Right ventricle myocardium superior (tissue), 1 donor: Measurements from ENCODE around the gene EPHB3. TPM values are rescaled to one million over a fixed set of nuclear protein-coding genes. Genes with fewer than 3 reads are reported as not detected.

ENCODE experiments used
- ATAC-seq: fragments of 200-7000 bp; cut with Tn5 transposase; one replicate; pipeline ENCODE4 v1.9.1; 2020; ENCODE audit warnings: mild to moderate bottlenecking; ENCODE audit not compliant: poor library complexity
- DNase-seq: peaks from one replicate; pipeline ENCODE4 v3.0.0-alpha.2; 2020
- intact Hi-C: fragments of 100-400 bp; cut with DNase I; formaldehyde crosslinking; loops from one replicate; pipeline ENCODE4 v1.11.2; 2022
- total RNA-seq: library from RNA; stranded (reverse); fragmentation: NEBNext Ultra II Directional; extraction: Animal tissue kit (Norgen Biotek cat#: 25700); gene quantifications from one replicate; pipeline ENCODE4 v1.2.1, GENCODE V29; 2021
- donor health status: DM: no; HTN: yes; CAD: no; lungs with severe emphysema.

Gene EPHB3
- total RNA-seq, 1 donor from 2014 or later, result 2.2 TPM

DNA sequence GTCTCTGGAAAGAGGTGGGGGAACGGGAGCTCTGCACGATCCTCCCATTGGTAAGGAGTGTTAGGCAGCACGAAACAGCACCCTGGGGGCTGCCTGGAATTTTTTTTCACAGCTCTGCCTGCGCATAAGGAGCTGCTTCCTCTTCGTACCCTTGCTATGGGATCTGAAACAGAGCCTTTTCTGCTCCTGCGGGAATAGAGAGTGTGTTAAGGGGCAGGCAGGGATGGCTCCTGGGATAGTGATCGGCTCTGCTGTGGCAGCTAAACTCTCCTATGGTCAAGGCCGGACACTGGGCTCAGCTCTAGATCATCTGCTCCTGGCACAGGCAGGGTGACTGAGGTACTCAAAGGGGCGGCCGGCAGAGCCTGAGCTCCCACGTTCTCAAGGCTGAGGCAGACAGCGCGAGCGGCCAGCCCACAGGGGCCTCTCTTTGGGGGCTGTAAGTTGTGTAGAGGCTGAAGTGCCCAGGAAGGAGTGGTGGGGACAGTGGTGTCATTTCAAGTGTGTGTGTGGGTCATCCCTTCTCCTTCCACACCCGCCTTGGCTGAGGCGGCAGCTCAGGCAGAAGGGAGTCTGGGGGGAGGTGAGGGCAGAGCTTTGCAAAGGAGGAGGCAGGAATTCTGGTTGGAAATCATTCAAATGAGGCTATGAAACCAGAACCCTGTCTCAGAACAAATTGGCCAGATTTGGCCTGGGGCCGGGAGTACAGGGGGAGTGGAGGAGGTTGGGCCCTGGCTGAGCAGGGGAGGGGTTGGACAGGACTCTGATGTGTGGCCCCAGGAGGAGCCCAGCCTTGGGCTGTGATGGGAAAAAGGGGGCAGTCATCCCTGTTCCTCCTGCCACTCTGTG, 31.0 kb downstream of the EPHB3 start:
- ATAC-seq (peak; percentile 11), DNase-seq (no peak)

DNA sequence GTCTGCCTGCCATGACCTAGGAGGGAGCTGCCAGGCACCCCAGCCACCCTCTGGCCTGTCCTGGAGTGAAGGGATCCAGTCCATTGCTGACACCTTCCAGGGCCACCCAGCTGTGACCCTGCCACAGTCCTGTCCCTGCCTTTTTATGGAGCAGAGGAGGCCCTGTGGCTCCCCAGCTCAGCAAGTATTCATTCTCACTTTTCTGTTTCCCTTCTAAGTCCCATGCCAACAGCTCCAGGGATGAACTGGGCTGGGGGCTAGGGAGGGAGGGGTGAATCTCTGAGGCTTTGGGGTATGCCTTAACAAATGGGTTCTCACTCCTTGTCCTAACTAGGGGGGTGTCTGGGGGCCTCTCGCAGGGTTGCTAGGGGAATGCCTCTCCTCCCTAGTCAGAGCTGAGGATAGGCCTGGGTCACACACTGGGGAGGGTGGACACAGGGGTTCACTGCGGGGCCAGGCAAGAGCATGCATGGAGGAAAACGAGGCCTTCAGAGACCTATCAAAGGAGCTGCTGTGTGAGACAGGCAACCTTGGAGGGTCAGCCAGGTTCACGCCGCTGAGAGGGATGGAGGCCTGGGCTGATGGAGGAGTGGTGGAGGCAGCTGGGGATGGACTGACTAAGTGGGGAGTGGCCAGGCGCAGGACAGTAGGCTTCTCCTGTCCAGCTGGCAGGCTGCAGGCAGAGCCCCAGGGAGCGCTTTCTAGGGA, 31.8 kb downstream of the EPHB3 start:
- no peak for DNase-seq
- ATAC-seq, result no peak
- intact Hi-C loops, result no loop called here

More for the DNA sequence above, 31.0 kb downstream of the EPHB3 start:
- intact Hi-C loops, result no loop called here

DNA sequence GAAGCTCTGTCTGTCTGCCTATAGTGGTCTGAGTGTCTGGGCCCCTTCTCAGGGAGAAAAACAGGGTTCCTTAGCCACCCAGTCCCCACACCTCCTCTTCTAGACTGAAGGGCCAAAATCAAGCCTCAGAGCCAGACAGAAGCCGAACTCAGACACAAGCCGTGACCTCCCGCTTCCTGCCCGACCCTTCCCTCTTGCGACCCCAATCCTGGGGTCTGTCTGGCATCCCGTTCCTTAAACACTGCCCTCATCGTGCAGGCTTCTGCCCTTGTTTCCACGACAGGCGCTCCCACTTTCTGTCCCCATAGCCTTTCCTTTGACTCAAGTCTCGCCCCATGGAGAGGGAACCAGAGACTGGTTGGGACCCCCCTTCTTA, 32.3 kb downstream of the EPHB3 start:
- no peak for ATAC-seq
- intact Hi-C loops, result no loop called here
- no peak for DNase-seq

DNA sequence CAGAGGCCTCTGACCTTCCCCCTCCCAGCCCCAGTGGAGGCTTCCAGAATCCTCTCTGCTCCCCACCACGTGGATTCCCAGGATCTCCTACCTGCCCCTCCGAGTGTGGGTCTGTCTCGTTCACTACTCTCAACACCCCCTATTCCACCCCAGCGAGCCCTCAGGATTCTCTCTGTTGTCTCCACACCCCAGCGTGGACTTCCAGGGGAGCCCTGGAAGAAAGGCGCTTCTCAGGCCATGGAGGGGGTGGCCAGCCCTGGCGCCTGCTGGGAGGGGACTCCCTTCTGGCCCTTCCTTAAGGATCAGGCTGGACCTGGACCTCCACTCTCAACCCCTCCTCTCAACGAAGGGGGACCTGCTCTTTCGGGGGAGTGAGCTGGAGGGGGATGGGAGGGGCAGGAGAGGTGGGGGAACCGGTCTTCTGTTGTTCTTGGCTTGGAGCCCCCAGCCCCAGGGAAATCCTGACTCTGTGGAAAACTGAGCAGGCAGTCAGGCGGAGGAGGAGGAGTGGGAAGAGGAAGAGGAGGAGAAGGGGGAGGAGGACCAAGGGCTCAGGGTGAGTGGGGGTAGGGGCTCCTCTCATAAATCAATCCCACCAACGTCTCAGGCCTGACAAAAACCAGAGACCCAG, 32.9 kb downstream of the EPHB3 start:
- ATAC-seq, result no peak
- intact Hi-C loops, result no loop called here
- DNase-seq, result no peak

DNA sequence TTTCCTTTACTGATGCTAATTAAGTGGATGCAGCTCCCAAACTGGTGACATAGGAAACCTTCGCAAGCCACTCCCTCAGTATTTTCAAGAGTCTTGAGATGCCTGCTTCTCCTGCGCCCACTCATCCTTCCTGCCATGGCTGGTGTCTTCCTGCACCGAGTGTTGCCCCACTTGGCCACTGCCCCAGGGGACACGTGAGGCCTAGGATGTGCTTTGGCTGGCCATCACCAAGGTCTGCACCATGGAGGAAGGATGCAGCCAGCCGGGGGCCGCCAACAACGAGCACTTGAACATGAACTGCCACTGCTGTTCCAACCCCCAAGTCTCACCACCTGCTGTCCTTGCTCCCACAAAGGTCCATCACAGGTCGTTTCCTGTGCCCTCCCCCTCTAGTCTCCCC, 34.1 kb downstream of the EPHB3 start:
- DNase-seq, result no peak
- intact Hi-C loops, result no loop called here
- no peak for ATAC-seq

DNA sequence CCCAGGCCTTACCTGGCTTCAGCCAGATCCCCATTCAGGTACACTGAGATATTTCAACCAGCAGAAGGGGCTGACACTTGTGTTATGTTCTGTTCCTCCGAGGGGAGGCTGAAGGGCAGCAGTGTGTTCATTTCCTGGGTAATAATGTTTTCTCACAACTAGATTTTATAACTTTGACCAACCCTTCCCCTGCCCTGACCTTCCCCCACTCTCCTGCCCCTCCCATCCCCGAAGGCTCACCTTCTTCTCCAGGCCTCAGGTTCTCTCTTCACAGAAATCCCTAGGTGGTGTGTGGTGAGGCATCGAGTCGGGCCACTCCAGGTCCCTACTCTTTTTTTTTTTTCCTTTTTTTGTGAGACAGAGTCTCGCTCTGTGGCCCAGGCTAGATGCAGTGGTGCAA, 34.6 kb downstream of the EPHB3 start:
- intact Hi-C loops, result no loop called here
- DNase-seq (no peak), ATAC-seq (no peak)

DNA sequence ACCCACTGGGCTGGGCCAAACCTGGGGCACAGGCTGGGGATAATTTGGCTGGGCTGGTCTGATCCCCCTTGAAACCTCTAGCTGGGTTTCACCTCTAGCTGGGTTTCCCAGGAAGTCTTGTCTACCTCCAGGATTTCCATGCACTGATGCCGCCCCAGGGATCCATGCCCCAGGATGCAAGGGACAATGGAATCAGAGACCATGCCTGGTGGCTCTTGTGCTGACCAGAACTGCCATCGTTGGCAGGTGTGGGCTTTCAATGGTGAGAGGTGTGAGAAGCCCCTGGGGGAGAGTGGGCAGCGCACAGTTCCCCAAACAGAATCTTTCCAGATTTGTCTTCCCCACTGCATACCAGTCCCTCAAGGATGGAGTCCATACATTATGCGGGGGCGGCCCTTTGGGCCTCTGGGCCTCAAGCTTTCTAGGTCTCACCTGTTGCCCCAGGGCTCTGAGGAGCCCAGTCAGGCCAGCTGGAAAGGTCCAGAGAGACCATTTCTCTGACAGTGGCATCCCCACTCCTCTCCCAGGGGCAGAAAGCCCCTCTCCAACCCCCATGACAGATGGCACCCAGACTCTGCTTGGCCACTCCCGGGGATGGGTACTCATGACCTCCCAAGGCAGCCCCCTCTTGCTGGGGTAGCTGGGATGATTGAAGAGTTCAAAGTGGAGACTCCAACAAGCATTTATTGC, 35.4 kb downstream of the EPHB3 start:
- DNase-seq, result no peak
- intact Hi-C loops, result no loop called here

DNA sequence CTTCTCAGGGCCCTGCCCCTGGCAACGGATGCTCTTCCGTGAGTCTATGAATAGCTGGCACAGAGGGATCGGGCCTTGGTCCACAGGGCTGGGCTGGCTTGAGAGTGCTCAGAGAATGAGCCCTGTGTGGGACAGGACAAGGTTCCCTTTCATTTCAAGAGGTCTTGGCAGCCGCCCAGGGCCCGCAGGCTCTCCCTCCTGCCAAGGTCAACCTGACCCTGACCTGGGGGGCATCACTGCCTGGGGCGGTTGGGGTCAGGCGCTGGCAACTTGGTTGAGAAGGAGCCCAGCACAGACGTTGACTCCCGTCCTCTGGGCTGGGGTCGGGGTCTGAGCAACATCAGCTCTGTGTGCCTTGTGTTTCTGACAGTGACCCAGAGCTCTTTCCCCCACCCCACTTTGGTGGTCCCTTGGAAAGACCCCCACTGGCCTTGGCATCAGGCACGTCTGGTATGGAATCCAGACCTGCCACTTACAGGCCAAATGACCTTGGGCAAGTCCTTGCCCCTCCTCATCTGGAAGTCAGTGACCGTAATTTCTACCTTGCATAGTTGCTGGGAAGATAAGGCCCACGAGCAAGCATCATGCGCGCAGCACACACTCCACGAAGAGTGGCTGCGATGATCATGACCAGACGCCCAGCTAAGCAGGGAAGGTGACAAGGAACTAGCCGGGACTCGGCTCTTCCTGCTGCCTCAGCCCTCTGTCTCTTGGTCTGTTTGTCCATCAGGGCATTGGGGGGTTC, 36.4 kb downstream of the EPHB3 start:
- peak; percentile 59 for ATAC-seq
- peak; percentile 59 for DNase-seq

More for the DNA sequence above, 35.4 kb downstream of the EPHB3 start:
- no peak for ATAC-seq

DNA sequence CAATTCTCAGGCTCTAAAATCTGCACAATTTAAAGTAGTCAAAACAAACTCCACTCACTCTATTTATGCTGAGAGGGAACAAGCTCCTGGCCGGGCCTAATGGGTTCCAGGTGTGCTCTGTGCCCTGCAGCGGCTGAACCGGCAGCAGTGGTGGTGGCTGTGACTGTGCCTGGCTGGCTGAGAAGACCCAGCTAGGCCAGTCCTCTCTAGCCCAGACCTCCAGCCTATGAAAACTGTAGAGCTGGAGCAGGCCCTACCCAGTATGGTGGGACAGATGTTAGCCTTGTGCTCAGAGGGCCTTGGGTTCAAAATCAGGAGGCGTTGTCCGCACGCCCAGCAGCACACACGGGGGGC, 37.0 kb downstream of the EPHB3 start:
- intact Hi-C loops, result no loop called here
- DNase-seq, result no peak

More for the DNA sequence above, 36.4 kb downstream of the EPHB3 start:
- intact Hi-C loops, result no loop called here

DNA sequence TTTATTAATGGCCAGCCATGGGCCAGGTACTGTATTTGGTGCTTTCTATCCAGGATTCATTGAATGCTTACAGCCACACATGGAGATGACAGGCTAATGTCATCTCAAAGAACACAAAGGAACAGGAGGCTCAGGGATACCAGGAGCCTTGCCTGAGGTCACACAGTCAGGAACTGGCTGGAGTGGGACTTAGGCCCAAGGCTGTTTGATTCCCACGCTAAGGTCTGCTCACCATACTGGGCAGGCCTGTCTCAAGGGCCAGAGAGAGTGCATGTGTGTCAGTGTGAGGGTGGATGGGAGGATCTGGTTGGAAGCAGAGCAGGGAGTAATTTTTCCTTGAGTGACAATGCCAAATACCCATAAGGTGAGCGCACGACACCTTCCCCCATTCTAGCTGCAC, 37.6 kb downstream of the EPHB3 start:
- ATAC-seq (no peak), DNase-seq (no peak)
- intact Hi-C loops, result no loop called here

More for the DNA sequence above, 37.0 kb downstream of the EPHB3 start:
- no peak for ATAC-seq

DNA sequence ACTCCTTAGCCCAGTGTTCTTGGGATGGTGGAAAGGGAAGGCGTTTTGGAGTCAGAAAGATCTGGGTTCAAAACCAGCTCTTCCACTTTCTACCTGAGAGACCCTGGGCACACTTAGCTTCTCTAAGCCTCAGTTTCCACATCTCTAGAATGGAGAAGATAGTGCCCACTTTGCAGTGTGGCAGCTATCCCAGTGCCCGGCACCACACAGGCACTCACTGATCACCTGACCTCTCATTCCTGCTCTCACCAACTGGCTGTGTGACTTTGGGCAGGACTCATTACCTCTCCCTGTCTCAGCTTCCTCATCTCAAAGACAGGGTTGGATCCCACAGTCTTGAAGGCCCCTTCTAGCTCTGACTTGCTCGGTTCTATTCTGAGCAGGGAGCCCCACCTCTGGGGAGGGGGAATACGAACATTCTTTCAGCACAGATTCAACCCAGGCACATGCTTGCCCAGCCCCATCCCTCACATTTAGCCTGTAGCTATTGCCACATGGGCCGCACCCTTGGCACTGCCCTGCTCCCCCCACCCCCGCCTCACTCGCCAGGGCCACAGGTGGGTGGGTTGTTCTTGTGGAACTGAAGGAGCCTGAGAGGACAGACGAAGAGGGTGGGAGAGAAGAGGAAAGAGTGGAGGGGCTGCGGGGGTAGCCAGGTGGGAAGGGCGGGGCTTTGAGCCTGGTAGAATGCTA, 39.2 kb downstream of the EPHB3 start:
- no peak for ATAC-seq
- intact Hi-C loops, result no loop called here
- DNase-seq, result no peak

DNA sequence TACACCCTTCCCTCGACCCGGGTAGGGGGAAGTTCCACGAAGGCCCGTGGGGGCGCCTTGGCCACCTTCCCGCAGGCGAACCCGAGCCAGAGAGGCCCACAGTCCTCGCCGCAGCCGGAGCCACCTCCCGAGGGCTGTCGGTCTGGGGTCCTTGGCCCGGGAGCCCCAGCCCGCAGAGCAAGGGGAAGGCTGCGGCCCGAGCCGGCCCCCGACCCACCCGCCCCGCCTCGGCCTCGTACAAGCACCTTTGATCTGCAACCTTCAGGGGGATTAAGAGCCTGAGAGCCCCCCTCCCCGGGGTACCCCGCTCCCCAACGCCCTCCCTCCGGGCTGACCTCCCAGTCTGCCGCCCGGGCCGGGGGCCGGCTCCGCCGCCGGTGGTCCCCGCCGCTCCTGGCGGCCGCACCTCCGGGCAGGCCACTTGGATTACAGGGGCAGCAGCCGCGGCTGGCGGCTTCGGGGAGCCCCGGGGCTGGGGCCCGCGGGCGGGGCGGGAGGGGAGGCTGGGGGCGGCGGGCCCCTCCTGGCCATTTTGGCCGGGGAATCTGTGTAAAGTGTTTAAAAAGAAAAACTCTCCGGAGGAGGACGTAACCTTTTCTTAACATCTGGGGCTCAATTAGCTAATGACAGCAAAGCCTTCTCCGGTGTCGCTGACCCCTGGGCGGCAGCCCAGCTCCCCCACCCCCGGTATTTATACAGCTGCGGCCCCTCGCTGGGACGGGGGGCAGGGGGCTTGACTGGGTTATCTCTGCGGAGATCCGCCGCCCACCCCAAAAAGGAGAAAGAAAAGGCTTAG, 40.2 kb downstream of the EPHB3 start:
- intact Hi-C loops, result no loop called here
- DNase-seq (no peak), ATAC-seq (no peak)

DNA sequence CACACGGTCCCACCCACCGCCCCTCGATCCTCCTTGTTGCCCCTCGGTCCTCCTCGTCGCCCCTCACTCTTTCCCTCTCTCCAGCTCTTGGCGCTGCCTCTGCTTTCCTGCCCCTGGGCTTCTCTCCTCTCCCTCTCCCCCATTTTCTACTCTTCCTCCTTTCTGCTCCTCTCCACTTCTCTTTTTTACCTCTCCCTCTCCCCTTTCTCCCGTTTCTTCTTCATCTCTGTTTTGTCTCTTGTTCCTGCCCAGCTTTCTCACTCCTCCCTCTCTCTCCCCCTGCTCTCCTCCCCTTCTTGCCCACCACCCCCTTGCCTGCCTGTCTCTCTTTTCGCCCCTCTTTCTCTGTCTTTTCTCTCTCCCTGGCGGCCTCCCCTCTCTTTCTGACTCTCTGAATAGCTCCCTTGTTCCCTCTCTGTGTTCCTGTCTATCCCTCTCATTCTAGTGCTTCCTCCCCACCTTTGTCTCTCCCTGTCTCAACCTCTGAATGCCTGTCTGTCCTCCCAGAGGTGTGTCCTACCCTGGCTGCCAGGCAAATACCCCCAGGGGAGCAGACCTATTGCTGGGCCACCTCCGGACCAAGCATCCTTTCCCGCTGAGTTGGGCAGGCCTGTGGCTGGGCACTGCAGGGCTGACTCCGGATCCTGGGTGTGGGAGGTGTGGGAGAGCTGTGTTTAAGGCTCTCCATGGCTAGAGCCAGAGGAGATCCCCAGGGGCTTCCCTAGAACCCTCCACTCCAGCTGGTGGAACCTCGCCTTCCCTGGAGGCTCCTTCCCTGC, 41.0 kb downstream of the EPHB3 start:
- intact Hi-C loops, result no loop called here
- ATAC-seq (peak; percentile 23), DNase-seq (no peak)

DNA sequence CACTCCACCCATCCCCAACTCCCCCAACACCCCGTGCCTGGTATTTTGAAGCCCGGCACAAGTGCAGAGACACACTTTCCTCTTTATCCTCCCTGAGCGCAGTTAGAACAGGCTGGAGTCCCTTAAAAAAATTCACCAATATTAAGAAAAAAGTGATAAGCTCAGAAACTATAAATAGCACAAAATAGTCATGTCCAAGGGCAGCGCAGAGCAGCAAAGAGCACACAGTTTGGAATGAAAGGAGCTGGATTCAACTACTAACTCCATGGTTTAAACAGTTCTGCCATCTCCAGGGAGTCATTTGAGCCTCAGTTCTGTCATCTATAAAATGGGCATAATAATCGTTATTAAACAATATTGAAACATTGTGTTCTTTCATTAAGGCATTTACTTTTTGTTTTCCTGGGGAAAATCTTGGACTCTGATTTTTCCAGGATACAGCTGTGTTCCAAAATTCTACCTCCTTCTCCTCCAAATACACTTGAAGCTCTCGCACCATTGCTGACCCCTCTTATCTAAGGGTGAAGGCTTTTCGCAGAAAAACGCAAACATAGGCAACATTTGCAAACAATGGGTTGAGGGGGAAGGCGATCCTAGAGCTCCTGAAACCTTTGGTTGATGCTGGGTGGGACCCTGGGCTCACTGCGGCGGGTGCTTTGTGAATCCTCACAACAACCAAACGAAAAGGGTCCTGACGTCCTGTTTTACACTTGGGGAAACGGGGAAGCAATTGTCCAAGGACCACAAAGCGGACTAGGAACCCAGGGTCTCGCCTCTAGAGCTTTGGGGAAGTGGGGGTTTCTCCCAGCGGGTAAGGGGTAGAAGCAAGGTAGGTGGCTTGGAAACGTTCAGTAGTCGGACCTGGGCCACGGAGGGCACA, 41.8 kb downstream of the EPHB3 start:
- intact Hi-C loops, result no loop called here
- no peak for DNase-seq
- ATAC-seq, result peak; percentile 2

DNA sequence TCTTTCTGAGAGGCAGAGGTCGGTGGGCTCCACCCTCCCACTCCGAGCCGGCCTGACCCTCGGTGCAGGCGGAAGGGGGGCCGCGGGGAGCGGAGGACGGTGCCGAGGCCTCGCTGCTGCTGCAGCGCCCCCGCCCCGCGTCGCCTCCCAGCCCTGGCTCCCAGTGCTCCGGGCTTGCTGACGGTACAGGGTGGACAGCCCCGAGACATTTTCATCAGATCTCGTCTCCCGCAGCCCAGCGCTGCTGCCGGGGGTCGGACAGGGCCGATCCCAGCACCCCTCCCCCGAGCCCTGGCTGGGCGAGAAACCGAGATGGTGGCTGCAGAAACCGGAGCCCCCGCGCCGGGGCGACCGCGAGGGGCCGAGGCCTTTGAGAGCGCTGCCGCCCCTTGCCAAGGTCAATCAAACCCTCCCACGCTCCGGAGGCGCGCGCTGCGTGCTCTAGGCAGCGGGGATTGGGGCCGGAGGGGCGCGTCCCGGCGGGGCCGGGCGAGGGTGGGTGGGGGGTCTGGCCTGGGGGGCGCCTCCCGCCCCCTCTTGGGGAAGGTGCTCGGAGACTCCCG, 42.5 kb downstream of the EPHB3 start:
- intact Hi-C loops, result no loop called here
- ATAC-seq (peak; percentile 58), DNase-seq (no peak)
